HG03045 (cell line): ENCODE data around the gene KCTD2.

ENCODE experiments used
- ATAC-seq: cut with Tn5 transposase; IDR thresholded peaks from one replicate; pipeline ENCODE4 v1.9.1; 2021; ENCODE audit warnings: mild to moderate bottlenecking, moderate library complexity; ENCODE audit not compliant: unreplicated experiment

KCTD2 gene

GRCh38 chr17:75094871-75095399 lies 47.9 kb downstream of the KCTD2 start:
- ATAC-seq = no peak

- no peak for ATAC-seq
Measured at GRCh38 chr17:75096082-75096625, 49.1 kb downstream of the KCTD2 start.

- ATAC-seq = no peak
Measured at GRCh38 chr17:75097865-75098264, 50.8 kb downstream of the KCTD2 start.

GRCh38 chr17:75098861-75099260 lies 51.8 kb downstream of the KCTD2 start:
- no peak for ATAC-seq

- no peak for ATAC-seq
Measured at GRCh38 chr17:75099881-75100595, 53.0 kb downstream of the KCTD2 start.

GRCh38 chr17:75102385-75102821 lies 55.4 kb downstream of the KCTD2 start:
- no peak for ATAC-seq

GRCh38 chr17:75103601-75104554 lies 56.9 kb downstream of the KCTD2 start:
- no peak for ATAC-seq

- ATAC-seq = no peak
Measured at GRCh38 chr17:75105126-75106080, 58.4 kb downstream of the KCTD2 start.

GRCh38 chr17:75108193-75108592 lies 61.2 kb downstream of the KCTD2 start:
- ATAC-seq = no peak

GRCh38 chr17:75109046-75109406 lies 62.0 kb downstream of the KCTD2 start:
- ATAC-seq = no peak

- peak; percentile 72 for ATAC-seq
Measured at GRCh38 chr17:75109407-75110233, 62.6 kb downstream of the KCTD2 start, which contains the start of gene ARMC7. Gene ARMC7 (plus strand): TSS chr17:75109969. CDS start chr17:75110289, 320 bp downstream.

- no peak for ATAC-seq
Measured at GRCh38 chr17:75110234-75110937, 63.4 kb downstream of the KCTD2 start.

GRCh38 chr17:75111777-75112335 lies 64.8 kb downstream of the KCTD2 start:
- ATAC-seq = no peak

- ATAC-seq = no peak
Measured at GRCh38 chr17:75113798-75114551, 67.0 kb downstream of the KCTD2 start.

- no peak for ATAC-seq
Measured at GRCh38 chr17:75114552-75115314, 67.7 kb downstream of the KCTD2 start.
